GM20431 (cell line): ENCODE measurements around the gene ELMOD3.
"Not testable (repeated sequence)": the region's sequence is repeated elsewhere in the genome, so short reads cannot be mapped to it uniquely, and the experiment has no call there.

Source experiments
- in situ Hi-C: fragments of 300-500 bp; cut with MseI, MboI; formaldehyde crosslinking; loops from one replicate; pipeline ENCODE4 v1.15.0; 2020; ENCODE audit warnings: low sequenced_read_pairs; ENCODE audit not compliant: unreplicated experiment

Gene ELMOD3

DNA sequence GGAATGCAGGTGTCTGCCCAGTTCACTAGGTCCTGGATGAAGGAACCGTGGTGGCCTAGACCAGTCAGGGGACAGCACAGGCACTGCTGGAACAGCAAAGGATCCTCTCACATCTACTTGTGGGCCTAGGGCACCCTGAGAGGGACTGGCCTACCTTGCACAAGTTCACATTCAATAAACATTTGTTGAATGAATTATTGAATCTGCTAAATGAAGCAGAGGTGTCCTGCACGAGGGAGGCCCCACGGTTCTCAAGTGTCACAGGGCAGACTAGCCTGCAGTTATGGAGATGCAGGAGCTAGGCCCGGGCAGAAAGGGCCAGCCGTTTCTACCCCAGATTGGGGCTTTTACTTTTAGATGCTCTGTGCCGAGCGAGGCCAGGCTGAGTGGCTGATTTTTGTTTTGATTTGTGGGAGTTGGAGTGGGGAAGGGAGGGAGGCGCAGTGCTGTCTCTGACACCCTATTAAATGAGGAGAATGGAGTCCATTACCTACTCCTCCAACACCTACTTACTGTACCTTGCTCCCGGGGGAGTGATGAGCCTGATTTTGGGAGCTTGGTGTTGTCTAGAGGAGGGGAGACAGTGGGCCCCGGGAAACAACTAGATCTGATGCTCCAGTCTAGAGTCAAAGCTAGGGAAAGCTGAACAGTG, 82.4 kb downstream of the ELMOD3 start:
- in situ Hi-C loops, result no loop called here

DNA sequence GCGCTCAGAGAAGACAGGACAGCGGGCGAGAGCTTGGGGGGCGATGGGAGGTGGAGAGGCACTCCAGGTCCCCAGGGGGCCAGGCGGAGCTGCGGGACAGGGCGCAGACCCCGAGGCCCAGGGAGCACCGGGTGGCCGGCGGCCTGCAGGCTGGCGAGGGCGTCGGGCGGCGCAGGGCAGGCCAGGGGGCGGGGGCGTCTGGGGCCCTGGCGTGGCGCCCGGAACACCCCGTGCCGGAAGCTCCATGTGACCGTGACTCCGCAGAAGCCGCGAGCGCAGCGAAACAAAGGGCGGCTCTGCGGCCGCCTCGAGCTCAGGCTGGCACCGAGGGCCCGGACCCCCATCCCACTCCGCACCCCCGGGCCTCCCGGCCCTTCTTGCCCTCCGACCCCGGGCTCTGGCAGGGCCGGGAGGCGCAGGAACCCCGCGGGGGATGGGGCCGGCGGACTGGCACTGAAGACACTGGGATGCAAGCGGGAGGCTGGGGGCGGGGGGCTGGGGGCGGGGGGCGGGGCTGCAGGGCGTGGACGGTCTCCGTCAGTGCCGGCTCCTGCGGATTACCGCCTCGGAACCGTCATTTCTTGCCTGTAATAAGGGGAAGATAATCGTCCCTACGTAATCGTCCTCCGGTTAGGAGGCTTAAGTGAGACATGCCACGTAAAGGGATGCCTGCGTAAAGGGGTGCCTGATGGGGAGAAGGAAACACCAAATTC, 83.1 kb downstream of the ELMOD3 start:
- in situ Hi-C loops, result no loop called here

DNA sequence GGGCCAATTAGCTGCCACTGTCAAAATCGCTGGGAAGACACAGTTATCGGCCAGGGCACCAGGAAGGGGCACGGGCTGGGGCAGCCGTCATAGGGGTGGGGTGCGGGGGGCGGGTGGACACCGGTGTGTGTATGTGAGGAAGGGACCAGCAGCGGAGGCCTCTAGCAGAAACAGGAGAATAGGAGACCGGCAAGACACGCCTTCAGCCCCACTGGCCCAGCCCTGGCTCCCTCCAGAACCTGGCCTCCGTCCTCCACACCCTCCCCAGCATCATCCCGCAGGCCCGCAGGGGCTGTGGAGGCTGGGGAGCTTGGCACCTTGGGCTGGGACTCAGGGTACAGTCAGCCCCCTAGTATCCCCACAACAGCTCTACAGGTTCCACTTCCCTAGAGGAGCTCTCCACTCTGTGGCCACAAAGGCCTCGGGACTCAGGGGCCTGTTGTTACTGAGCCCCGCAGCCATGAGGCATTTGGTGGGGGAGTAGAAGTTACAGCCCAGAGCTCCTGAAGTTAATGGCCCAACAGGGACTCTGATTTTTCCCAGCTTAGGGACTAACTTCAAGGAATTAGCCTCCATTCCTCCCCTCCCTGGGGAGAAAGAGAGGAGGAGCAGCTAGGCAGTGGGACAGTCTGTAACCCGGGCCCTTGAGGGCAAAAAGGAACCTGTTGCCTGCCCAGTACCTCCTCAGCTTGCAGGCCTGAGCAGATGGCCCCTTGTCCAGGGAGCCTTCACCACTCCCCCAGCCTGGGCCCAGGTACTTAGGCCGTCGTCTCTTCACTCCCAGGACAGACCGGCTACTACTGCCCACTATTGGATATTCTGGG, 83.8 kb downstream of the ELMOD3 start:
- in situ Hi-C loops, result no loop called here

DNA sequence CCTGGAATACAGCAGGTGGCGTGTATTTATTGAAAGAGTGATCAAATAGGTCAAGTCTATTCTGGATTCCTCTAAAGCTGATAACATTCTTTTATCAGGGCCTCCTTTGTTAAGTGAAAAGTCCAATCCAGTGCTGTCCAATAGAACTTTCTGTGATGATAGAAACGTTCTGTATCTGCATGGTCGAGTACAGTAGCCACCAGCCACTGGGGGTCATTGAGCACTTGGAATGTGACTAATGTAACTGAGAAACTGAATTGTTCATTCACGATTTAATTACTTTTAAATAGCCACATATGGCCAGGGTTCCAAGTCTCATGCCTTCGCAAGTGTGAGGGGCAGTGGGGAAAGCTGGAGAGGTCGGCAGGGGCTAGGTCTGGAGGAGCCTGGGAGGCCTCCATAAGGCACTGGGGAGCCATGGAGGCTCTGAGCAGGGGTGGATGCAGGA, 84.5 kb downstream of the ELMOD3 start:
- in situ Hi-C loops, result no loop called here

DNA sequence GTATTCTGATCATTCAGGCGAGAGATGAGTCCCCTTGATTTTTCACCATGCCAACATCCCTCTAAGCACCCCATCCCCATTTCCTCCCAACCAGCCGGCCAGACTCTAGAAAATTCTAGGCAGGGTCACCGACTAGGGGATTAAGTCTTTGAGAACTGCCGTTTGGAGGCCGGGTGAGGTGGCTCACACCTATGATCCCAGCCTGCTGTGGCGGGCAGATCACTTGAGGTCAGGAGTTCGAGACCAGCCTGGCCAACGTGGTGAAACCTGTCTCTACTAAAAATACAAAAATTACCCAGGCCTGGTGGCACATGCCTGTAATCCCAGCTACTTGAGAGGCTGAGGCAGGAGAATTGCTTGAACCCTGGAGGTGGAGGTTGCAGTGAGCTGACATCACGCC, 85.0 kb downstream of the ELMOD3 start:
- in situ Hi-C loops, result not testable (repeated sequence)

DNA sequence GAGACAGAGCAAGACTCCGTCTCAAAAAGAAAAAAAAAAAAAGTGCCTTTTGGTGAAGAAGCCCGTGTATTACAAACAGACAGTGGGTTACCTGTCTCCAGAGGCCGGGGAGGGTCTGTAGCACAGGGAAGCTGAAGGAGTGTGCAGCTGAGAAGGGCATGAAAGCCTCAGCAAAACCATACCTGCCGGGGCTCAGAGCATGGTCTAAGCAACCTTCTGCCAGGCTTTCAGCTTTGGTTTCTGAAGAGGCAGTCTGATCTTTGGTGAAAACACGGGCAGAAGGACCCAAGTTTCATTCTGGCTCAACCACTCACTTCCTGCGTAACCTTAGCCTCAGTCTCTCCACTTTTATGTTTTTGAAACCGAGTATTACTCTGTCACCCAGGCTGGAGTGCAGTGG, 85.4 kb downstream of the ELMOD3 start:
- in situ Hi-C loops, result no loop called here

DNA sequence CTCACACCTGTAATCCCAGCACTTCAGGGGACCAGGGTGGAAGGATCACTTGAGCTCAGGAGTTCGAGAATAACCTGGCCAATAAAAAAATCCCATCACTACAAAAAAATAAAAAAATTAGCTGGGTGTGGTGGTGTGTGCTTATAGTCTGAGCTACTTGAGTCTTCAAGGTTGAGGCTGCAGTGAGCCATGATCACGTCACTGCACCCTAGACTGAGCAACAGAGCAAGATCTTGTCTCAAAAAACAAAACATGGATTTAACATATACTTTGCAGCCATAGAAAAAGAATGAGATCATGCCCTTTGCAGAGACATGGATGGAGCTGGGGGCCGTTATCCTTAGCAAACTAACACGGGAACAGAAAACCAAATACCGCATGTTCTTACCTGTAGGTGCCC, 86.2 kb downstream of the ELMOD3 start:
- in situ Hi-C loops, result no loop called here
